GM12891 (cell line): ENCODE measurements around the gene MACC1.

Source experiments
- POLR2A ChIP-seq: IDR thresholded peaks from 2 replicates; pipeline ENCODE4 v1.6.1; 2011; ENCODE audit warnings: low read depth, low read length, control low read depth
- POLR2AphosphoS5 ChIP-seq: IDR thresholded peaks from 2 replicates; pipeline ENCODE4 v1.6.1; 2011; ENCODE audit warnings: low read depth, low read length, control low read depth
- SPI1 ChIP-seq: IDR thresholded peaks from 2 replicates; pipeline ENCODE4 v1.6.1; 2011; ENCODE audit warnings: low read depth, low read length, control low read depth
- TAF1 ChIP-seq: IDR thresholded peaks from 2 replicates; pipeline ENCODE4 v1.6.1; 2011; ENCODE audit warnings: low read depth, low read length, control low read depth

DNA sequence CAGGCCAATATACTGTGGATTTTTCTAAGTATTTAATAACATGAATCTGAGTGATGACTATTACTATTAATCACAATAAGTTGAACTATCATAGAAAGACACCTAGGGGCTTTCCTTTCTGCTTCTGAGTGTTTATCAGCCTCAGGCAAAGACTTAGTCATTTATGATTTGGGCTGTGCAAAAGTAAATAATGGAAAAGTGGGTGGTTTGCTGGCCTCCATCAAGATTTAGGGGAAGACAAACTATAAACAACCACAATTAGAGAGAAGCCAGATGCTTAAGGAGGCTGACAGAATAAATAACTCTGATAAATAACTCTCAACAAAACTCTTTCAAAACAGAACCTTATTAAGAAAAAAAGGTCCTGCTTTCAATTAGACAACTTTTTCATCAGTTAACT lies 64.7 kb downstream of the MACC1 start:
- TF ChIP-seq POLR2A (no peak), POLR2AphosphoS5 (no peak), SPI1 (no peak), TAF1 (no peak)
